ENCODE results near the gene NPSR1.
"Not testable (repeated sequence)": the region's sequence is repeated elsewhere in the genome, so short reads cannot be mapped to it uniquely, and the experiment has no call there.

Gene NPSR1

GRCh38 chr7:34848670-34849069, 190.7 kb downstream of the NPSR1 start:
- DNase-seq (ENCODE audit: low read depth, low spot score), result no peak
- no peak overlapping the region for H3K4me3 ChIP-seq (ENCODE audit: low read length)

DNA sequence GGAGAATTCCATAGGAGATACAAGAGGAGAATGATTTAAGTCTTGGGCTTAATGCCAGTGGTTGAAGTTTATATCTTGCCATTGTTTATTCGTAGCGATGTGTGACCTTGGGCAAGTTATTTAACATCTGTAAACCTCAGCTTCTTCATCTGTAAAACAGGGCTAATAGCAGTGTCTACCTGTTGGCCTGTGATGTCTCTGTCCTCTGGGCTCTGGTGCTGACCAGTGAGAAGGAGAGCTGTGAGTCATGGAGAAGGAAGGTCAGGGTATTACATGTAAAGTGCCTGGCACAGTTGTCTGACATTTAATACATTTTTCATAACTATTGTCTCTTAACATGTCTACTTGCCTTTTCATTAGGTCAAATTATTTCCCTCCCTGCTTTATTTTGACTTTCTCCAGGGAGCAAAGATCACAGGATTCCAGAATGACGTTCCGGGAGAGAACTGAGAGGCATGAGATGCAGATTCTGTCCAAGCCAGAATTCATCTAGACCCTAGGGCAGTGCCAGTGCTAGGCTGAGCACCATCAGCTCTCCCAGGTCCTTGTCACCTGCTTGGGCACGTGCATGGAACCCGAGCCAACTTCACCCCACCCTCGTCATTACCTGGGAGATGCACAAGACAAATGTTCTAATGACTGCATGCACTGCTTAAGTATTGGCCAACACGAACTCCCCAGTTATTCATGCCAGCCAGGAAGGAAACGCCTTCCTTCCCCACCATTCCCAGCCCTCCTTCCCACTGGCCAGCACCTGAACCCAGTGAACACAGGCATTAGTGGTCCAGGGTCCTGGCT, 191.3 kb downstream of the NPSR1 start:
- DNase-seq (ENCODE audit: low read depth, low spot score), result no peak
- no peak overlapping the region for H3K4me3 ChIP-seq (ENCODE audit: low read length)

DNA sequence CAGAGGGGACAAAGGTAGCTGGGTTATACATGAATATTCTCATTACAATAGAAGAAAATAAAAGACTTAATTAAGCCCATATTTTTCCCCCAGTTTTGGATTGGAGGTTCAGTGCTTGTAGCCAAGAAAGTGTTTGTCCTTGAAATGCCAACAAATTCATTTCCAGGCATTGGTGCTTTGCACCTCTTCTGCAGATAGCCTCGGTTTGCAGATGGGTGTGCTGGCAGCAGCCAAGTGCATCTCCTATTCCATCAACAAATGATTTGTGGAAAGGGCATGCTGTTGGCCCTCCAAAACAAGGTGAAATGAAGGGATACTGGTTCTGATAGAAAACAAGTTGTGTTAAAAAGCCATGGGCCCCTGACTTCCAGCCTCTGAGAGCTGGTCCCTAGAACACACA, 192.0 kb downstream of the NPSR1 start:
- no peak for DNase-seq (ENCODE audit: low read depth, low spot score)
- H3K4me3 ChIP-seq (ENCODE audit: low read length), result no peak overlapping the region

DNA sequence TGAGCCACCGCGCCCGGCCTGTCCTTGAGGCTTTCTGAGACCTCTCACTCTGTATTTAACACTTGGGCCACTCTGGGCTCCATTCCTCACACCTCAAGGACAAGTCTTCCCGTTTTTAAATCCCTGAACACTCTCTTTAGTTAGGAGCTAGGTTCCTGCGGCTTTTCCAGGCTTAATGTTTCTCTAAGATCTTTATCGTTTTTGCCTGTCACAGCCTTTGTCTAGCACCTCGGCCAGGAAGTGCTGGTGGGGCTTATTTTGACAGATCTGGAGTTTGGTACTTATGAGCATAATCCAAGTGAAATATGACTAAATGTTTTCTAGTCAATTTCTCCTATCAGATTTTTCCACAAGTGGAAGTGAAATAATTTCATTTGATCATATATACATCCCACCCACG, 192.7 kb downstream of the NPSR1 start:
- no peak overlapping the region for H3K4me3 ChIP-seq (ENCODE audit: low read length)
- DNase-seq (ENCODE audit: low read depth, low spot score), result no peak

DNA sequence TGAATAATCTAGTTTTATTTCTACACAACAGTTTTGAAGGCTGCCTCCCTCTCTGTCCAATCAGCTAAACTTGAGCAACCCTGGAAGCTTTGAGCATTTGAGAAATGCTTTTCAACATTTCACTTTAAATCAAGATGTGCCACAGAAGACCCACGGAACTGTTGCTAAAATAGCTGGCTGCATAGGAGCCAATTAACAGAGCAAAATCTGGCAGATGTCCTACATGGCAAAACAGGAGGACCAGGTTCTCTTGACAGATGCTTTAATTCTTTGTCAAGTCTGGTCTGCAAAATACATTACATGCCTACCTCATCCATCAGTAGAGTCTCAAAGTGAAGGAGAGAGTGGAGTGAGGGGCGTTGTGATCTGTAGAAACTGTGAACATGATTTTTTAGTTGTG, 193.4 kb downstream of the NPSR1 start:
- DNase-seq (ENCODE audit: low read depth, low spot score), result no peak
- H3K4me3 ChIP-seq (ENCODE audit: low read length), result no peak overlapping the region

GRCh38 chr7:34858444-34858843, 200.4 kb downstream of the NPSR1 start:
- H3K4me3 ChIP-seq (ENCODE audit: low read length); DNase-seq (ENCODE audit: low read depth, low spot score): not testable (repeated sequence)

DNA sequence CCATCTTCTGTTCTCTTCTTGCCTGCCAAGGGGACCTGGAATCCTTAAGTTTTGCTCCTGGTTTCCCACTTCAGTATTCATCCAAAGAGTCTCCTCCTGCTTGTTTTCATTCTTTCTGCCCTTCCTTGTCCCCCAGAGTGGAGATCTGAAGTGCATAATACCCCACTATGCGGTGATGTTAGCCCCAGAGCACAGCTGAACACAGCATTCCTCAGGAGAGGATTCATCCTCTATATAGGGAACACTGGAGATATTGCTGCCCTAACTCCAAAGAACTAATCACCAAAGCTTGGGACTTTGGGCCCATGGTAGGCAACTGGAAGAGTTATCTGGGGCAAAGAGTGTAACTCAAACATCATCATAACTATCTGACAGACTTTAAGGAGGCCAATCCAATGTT, 201.3 kb downstream of the NPSR1 start:
- not testable (repeated sequence) for DNase-seq (ENCODE audit: low read depth, low spot score); H3K4me3 ChIP-seq (ENCODE audit: low read length)

DNA sequence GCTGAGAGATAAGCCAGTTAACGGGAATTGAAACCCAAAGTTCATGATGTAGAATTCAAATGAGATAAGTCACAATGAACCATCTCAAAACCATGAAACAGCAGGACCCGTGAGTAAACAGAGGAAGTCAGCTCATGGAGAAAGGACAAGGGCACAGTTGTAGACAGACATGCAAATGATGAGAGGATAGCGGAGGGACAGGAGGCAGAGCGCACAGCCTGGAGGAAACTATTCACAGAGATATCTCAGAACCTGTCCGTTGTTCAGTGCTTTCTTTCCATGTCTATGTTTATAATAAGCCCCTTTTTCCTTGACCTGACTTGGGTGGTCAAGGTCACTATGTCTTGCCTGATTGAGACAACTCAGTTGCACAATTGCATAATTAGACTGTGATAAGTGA, 208.2 kb downstream of the NPSR1 start:
- DNase-seq (ENCODE audit: low read depth, low spot score); H3K4me3 ChIP-seq (ENCODE audit: low read length): not testable (repeated sequence)

- not testable (repeated sequence) for DNase-seq (ENCODE audit: low read depth, low spot score); H3K4me3 ChIP-seq (ENCODE audit: low read length)
Observed at GRCh38 chr7:34867341-34867740, 209.3 kb downstream of the NPSR1 start.

- DNase-seq (ENCODE audit: low read depth, low spot score); H3K4me3 ChIP-seq (ENCODE audit: low read length): not testable (repeated sequence)
Observed at GRCh38 chr7:34868602-34869001, 210.6 kb downstream of the NPSR1 start.

- DNase-seq (ENCODE audit: low read depth, low spot score), result no peak
- no peak overlapping the region for H3K4me3 ChIP-seq (ENCODE audit: low read length)
Observed at GRCh38 chr7:34869057-34869456, 211.0 kb downstream of the NPSR1 start.

DNA sequence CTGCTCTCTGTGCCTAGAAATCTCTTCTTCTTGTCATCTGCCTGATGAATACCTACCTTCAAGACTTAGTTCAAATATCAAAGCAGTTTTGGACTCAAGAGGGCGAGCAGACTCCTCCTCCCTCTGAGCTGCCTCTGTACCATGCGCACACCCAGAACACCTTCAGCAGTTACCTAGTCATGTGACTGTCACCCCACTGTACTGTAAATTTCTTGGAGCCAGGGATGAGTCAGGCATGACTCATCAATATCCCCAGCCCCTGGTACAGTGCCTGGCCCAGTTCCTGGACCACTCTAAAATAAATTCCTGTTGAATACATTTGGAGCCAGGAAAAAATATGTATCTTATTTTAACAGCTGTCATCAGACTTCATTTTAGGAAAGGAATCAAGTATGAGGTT, 212.0 kb downstream of the NPSR1 start:
- not testable (repeated sequence) for H3K4me3 ChIP-seq (ENCODE audit: low read length); DNase-seq (ENCODE audit: low read depth, low spot score)

DNA sequence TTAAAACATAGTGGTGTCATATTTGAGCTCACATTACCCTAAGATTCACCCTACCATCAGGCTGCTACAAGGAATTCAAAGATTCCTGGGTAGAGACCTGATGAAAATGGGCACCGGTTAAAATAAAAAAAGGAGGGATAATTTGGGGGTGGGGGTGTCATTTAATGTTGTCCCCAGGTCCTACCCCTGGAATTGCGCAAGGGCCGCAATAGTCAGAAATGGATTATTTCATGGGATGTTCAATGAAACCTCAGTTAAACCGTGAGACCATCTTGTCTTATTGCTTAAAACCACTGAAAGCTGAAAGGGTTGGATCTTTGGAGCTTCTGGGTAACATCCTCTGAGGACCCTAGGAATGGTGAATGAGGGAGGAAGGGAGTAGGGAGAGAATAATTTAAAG, 216.3 kb downstream of the NPSR1 start:
- not testable (repeated sequence) for H3K4me3 ChIP-seq (ENCODE audit: low read length); DNase-seq (ENCODE audit: low read depth, low spot score)

- DNase-seq (ENCODE audit: low read depth, low spot score), result no peak
- H3K4me3 ChIP-seq (ENCODE audit: low read length), result no peak overlapping the region
Observed at GRCh38 chr7:34875481-34875880, 217.5 kb downstream of the NPSR1 start.

- not testable (repeated sequence) for DNase-seq (ENCODE audit: low read depth, low spot score); H3K4me3 ChIP-seq (ENCODE audit: low read length)
Observed at GRCh38 chr7:34878944-34879735, 221.1 kb downstream of the NPSR1 start.

DNA sequence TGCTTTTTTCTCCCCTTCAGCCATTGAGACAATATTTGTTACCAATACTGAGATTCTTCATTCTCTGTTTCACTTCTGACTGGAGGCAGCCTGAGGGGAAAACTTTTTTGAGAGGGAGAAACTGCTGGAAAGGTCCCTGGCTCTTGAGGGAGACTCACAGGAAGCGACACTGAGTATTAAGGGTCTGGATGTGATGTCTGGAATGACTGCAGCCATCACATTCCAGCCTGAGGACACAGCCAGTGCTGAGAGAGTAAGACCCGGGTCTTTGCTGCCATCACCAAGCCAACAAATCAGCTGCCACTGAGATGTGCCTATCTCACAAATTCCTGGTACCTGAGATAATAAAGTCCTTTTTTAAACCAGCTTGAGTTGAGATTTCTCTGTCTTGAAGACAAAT, 221.9 kb downstream of the NPSR1 start:
- no peak for DNase-seq (ENCODE audit: low read depth, low spot score)
- no peak overlapping the region for H3K4me3 ChIP-seq (ENCODE audit: low read length)

DNA sequence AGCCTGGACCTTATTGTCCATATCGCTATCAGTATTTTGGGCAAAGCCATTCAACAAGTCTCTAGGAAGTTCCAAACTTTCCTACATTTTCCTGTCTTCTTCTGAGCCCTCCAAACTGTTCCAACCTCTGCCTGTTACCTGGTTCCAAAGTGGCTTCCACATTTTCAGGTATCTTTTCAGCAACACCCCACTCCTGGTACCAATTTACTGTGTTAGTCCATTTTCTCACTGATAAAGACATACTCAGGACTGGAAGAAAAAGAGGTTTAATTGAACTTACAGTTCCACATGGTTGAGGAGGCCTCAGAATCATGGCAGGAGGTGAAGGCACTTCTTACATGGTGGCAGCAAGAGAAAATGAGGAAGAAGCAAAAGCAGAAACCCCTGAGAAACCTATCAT, 225.8 kb downstream of the NPSR1 start:
- not testable (repeated sequence) for DNase-seq (ENCODE audit: low read depth, low spot score); H3K4me3 ChIP-seq (ENCODE audit: low read length)

GRCh38 chr7:34886856-34887255, 228.8 kb downstream of the NPSR1 start:
- DNase-seq (ENCODE audit: low read depth, low spot score), result no peak
- H3K4me3 ChIP-seq (ENCODE audit: low read length), result no peak overlapping the region

GRCh38 chr7:34889951-34890350, 231.9 kb downstream of the NPSR1 start:
- no peak overlapping the region for H3K4me3 ChIP-seq (ENCODE audit: low read length)
- no peak for DNase-seq (ENCODE audit: low read depth, low spot score)

DNA sequence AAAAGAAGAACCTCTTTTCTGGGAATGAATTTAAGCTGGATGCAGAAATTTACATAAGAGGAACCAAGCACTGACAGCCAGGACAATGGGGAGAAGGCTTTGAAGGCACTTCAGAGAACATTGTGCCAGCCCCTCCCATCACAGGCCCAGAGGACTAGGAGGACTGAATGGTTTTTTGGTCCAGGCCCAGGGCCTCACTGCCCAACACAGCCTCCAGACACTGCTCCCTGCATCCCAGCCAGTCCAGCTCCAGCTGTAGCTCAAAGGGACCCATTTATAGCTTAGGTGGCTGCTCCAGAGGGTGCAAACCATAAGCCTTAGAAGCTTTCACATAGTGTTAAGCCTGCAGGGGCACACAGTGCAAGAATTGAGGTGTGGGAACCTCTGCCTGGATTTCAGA, 237.2 kb downstream of the NPSR1 start:
- no peak overlapping the region for H3K4me3 ChIP-seq (ENCODE audit: low read length)
- no peak for DNase-seq (ENCODE audit: low read depth, low spot score)

All from Jurkat, Clone E6-1 (cell line).